Measurements from ENCODE around the gene MECP2.

MECP2 gene

DNA sequence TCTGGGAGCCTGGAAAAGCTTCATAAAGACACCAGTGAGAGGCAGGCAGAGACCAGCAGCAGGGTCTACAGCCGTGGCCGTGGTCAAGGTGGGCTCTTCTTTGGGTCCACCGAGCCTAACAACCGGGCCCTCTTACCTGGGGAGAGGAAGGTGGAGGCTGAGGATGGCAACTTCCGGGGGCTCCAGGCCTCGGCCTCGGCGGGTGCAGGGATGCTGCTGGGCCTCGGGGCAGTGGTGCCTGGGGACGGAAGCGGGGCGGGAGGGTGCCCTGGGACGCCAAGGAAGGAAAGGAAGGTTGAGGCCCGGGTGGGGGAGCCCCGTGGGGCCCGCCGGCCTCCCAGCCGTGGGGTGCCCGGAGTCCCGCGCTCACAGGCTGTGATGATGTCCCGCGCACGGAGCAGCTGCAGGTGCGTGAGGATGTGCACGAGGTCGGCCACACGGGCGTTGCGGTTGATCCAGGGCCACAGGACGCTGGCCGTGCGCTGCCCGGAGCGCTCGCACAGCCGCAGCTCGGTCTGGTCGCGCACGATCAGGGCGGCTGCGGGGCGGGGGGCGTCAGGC lies 78.4 kb downstream of the MECP2 start:
- TF ChIP-seq CTCF (IDR thresholded peaks at IDR 0.05; ENCODE audit: borderline replicate concordance, control extremely low read depth, extremely low read depth, insufficient read depth, missing control alignments) = no peak
- no peak for DNase-seq (ENCODE audit: low spot score)
- in situ Hi-C loops (cut with MboI; ENCODE audit: low sequenced_read_pairs, unreplicated experiment) = loop anchor here (25.0 kb wide), 1 partner anchor 518 kb away; the partner anchor contains the start of genes G6PD and IKBKG

GRCh38 chrX:154018518-154019060 lies 78.9 kb downstream of the MECP2 start:
- in situ Hi-C loops (cut with MboI; ENCODE audit: low sequenced_read_pairs, unreplicated experiment) = loop anchor here (25.0 kb wide), 1 partner anchor 519 kb away; the partner anchor contains the start of genes G6PD and IKBKG
- no peak for DNase-seq (ENCODE audit: low spot score)

GRCh38 chrX:154017766-154018517 lies 79.6 kb downstream of the MECP2 start:
- no peak for TF ChIP-seq CTCF (IDR thresholded peaks at IDR 0.05; ENCODE audit: borderline replicate concordance, control extremely low read depth, extremely low read depth, insufficient read depth, missing control alignments)
- DNase-seq (ENCODE audit: low spot score) = no peak
- in situ Hi-C loops (cut with MboI; ENCODE audit: low sequenced_read_pairs, unreplicated experiment) = loop anchor here (25.0 kb wide), 1 partner anchor 519 kb away; the partner anchor contains the start of genes G6PD and IKBKG

More at GRCh38 chrX:154018518-154019060, 78.9 kb downstream of the MECP2 start:
- no peak for TF ChIP-seq CTCF (IDR thresholded peaks at IDR 0.05; ENCODE audit: borderline replicate concordance, control extremely low read depth, extremely low read depth, insufficient read depth, missing control alignments)

DNA sequence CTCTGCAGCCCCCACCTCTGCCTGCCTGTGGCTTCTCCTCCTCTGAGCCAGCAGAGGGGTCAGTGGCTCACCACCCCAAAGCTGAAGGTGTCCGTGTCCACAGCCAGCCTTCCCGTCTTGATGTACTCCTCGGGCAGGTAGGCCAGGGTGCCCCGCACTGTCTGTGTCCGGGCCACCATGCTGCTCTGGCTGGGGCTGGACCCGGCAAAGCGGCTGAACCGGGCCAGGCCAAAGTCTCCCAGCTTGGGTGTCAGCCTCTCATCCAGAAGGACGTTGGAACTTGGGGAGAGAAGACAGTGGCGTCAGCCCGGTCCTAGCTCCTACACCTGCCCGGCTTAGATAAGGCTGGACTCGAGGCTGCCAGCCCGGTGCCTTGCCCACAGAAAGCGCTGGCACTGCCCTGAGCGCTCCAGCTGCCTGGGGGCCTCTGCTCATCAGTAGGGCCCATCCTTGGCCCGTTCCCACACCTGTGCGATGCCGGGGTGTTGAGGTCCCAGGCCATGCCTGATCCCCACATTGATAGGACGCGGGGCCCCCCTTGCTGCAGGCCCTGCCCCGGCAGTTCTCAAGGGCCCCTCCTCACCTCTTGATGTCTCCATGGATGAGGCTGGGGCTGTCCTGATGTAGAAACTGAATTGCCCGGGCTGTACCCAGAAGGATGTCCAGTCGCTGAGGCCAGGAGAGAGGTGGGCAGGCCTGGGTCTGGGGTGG lies 81.0 kb downstream of the MECP2 start:
- no peak for DNase-seq (ENCODE audit: low spot score)
- in situ Hi-C loops (cut with MboI; ENCODE audit: low sequenced_read_pairs, unreplicated experiment) = loop anchor here (25.0 kb wide), 1 partner anchor 521 kb away; the partner anchor contains the start of genes G6PD and IKBKG
- no peak for TF ChIP-seq CTCF (IDR thresholded peaks at IDR 0.05; ENCODE audit: borderline replicate concordance, control extremely low read depth, extremely low read depth, insufficient read depth, missing control alignments)

GRCh38 chrX:154015581-154016264 lies 81.8 kb downstream of the MECP2 start:
- TF ChIP-seq CTCF (IDR thresholded peaks at IDR 0.05; ENCODE audit: borderline replicate concordance, control extremely low read depth, extremely low read depth, insufficient read depth, missing control alignments) = no peak
- DNase-seq (ENCODE audit: low spot score) = no peak
- in situ Hi-C loops (cut with MboI; ENCODE audit: low sequenced_read_pairs, unreplicated experiment) = loop anchor here (25.0 kb wide), 1 partner anchor 522 kb away; the partner anchor contains the start of genes G6PD and IKBKG

All from GM13976 (cell line).